Astrocyte of the hippocampus (primary cell): ENCODE data around the gene DIP2A.
"Not testable (repeated sequence)": the region's sequence is repeated elsewhere in the genome, so short reads cannot be mapped to it uniquely, and the experiment has no call there.

Experiments used
- DNase-seq: peaks from one replicate; pipeline ENCODE4 v3.0.0; 2011; ENCODE audit warnings: low read depth, low spot score

Gene DIP2A

GRCh38 chr21:46424621-46425020 lies 34.1 kb upstream of the DIP2A start:
- DNase-seq: no peak

- DNase-seq: no peak
These were observed 33.6 kb upstream of the DIP2A start for GRCh38 chr21:46425041-46425440.

GRCh38 chr21:46425571-46425970 lies 33.1 kb upstream of the DIP2A start:
- DNase-seq: no peak

- no peak for DNase-seq
These were observed 32.2 kb upstream of the DIP2A start for GRCh38 chr21:46426313-46427046.

GRCh38 chr21:46427516-46427915 lies 31.2 kb upstream of the DIP2A start:
- DNase-seq: no peak

GRCh38 chr21:46428286-46428685 lies 30.4 kb upstream of the DIP2A start:
- no peak for DNase-seq

- no peak for DNase-seq
These were observed 29.5 kb upstream of the DIP2A start for GRCh38 chr21:46428987-46429710.

GRCh38 chr21:46429754-46430681 lies 28.7 kb upstream of the DIP2A start:
- DNase-seq: no peak

GRCh38 chr21:46431448-46431847 lies 27.2 kb upstream of the DIP2A start:
- DNase-seq: no peak

GRCh38 chr21:46431884-46432488 lies 26.7 kb upstream of the DIP2A start:
- no peak for DNase-seq

GRCh38 chr21:46433116-46433515 lies 25.6 kb upstream of the DIP2A start:
- DNase-seq: not testable (repeated sequence)

GRCh38 chr21:46434322-46434958 lies 24.3 kb upstream of the DIP2A start:
- DNase-seq: no peak

- no peak for DNase-seq
These were observed 22.9 kb upstream of the DIP2A start for GRCh38 chr21:46435786-46436227.

GRCh38 chr21:46436621-46437020 lies 22.1 kb upstream of the DIP2A start:
- no peak for DNase-seq

- no peak for DNase-seq
These were observed 21.6 kb upstream of the DIP2A start for GRCh38 chr21:46437096-46437498.

GRCh38 chr21:46437511-46437910 lies 21.2 kb upstream of the DIP2A start:
- no peak for DNase-seq

GRCh38 chr21:46438241-46438640 lies 20.4 kb upstream of the DIP2A start:
- no peak for DNase-seq

GRCh38 chr21:46439906-46440305 lies 18.8 kb upstream of the DIP2A start:
- no peak for DNase-seq

GRCh38 chr21:46441331-46441730 lies 17.4 kb upstream of the DIP2A start:
- DNase-seq: no peak

- DNase-seq: no peak
These were observed 16.7 kb upstream of the DIP2A start for GRCh38 chr21:46441961-46442498.

- DNase-seq: no peak
These were observed 15.8 kb upstream of the DIP2A start for GRCh38 chr21:46442938-46443337.
